ENCODE results near the gene RPL29.

Gene RPL29

DNA sequence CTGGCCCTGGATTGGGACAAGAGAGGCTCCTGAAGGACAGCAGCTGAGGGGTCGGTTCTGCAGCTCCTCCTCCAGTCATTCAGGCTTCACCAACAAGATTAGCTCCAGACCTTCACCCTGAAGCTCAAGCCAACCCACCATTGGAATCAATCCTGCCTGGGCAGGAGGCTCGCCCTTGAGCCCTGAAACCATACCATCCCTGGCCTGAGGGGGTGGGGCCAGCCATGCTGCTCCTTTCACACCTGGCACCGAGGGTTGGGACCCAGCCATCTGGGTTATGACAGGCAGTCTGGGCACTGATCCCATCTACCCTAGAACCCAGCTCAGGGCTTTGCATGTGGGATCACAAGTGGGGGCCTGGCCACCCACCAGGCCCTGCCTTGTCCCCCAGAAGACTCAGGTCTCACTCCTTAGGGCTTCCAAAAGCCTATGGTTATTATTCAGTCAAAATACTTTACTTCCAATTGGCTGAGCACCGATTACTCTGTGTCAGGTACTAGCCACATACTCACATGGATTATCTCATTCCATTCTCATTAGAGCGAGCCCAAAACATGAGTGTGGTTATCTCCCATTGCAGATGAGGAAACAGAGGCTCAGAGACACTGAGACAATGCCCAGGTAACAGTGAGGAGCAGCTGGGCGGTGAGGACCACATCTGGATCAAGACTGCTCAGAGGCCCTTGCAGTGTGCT is 24.9 kb downstream of the RPL29 start:
- no peaks in the 10 kb centered on the region for H3K9me3 ChIP-seq (ENCODE audit: control insufficient read depth, low read length)
- H3K4me1 ChIP-seq (ENCODE audit: control insufficient read depth, insufficient read depth, low read length, poor library complexity, severe bottlenecking), result peaks cover 33% of the 10 kb centered on the region
- H3K36me3 ChIP-seq (ENCODE audit: control insufficient read depth, insufficient read depth, low read length), result peaks cover under 1% of the 10 kb centered on the region
- no peak overlapping the region for H3K27ac ChIP-seq (ENCODE audit: low read depth, low read length, severe bottlenecking)
- H3K4me3 ChIP-seq (ENCODE audit: extremely low read depth, insufficient read depth, low read length, poor library complexity, severe bottlenecking), result no peak overlapping the region
- 95% methylated on average over 4 to 6 of the region's 6 CpGs for WGBS, 2 experiments (ENCODE audit: insufficient coverage in 2 of 2)

DNA sequence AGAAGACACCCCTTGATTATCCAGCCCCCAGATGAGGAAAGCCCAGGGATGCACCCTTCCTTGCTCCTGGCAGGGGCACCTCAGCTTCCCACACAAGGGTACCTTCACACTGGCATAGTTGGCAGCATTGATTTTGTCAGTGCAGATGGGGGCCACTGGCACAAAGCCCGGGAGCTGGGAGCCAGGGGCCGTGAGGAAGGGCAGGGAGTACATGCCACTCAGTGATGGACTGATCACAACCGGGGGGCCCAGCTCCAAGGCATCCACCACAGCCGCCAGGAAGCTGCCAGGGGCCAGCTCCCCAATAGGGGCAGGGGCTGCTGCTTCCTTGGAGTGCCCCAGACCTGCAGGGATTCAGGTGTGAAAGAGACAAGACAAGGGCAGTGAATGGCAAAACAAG is 25.9 kb downstream of the RPL29 start:
- H3K27ac ChIP-seq (ENCODE audit: low read depth, low read length, severe bottlenecking), result no peak overlapping the region
- H3K4me1 ChIP-seq (ENCODE audit: control insufficient read depth, insufficient read depth, low read length, poor library complexity, severe bottlenecking), result peaks cover 31% of the 10 kb centered on the region
- WGBS, 2 experiments (ENCODE audit: insufficient coverage in 2 of 2), result 88 to 94% methylated on average over 4 of the region's 4 CpGs
- H3K9me3 ChIP-seq (ENCODE audit: control insufficient read depth, low read length), result no peaks in the 10 kb centered on the region
- H3K4me3 ChIP-seq (ENCODE audit: extremely low read depth, insufficient read depth, low read length, poor library complexity, severe bottlenecking), result no peak overlapping the region
- H3K36me3 ChIP-seq (ENCODE audit: control insufficient read depth, insufficient read depth, low read length), result peaks cover 8% of the 10 kb centered on the region

- WGBS, 2 experiments (ENCODE audit: insufficient coverage in 2 of 2), result 76 to 84% methylated on average over 4 to 6 of the region's 6 CpGs
- H3K36me3 ChIP-seq (ENCODE audit: control insufficient read depth, insufficient read depth, low read length), result peaks cover 11% of the 10 kb centered on the region
- H3K4me3 ChIP-seq (ENCODE audit: extremely low read depth, insufficient read depth, low read length, poor library complexity, severe bottlenecking), result no peak overlapping the region
- peaks cover 28% of the 10 kb centered on the region for H3K4me1 ChIP-seq (ENCODE audit: control insufficient read depth, insufficient read depth, low read length, poor library complexity, severe bottlenecking)
- H3K9me3 ChIP-seq (ENCODE audit: control insufficient read depth, low read length), result no peaks in the 10 kb centered on the region
- H3K27ac ChIP-seq (ENCODE audit: low read depth, low read length, severe bottlenecking), result peak overlapping the region; percentile 93
Measured at GRCh38 chr3:51968883-51969678, 26.6 kb downstream of the RPL29 start.

- H3K9me3 ChIP-seq (ENCODE audit: control insufficient read depth, low read length), result no peaks in the 10 kb centered on the region
- H3K27ac ChIP-seq (ENCODE audit: low read depth, low read length, severe bottlenecking), result peak overlapping the region; percentile 93
- WGBS, 2 experiments (ENCODE audit: insufficient coverage in 2 of 2), result 30 to 33% methylated on average over 2 of the region's 11 CpGs
- H3K4me1 ChIP-seq (ENCODE audit: control insufficient read depth, insufficient read depth, low read length, poor library complexity, severe bottlenecking), result peaks cover 29% of the 10 kb centered on the region
- H3K36me3 ChIP-seq (ENCODE audit: control insufficient read depth, insufficient read depth, low read length), result peaks cover 11% of the 10 kb centered on the region
- peak overlapping the region; percentile 64 for H3K4me3 ChIP-seq (ENCODE audit: extremely low read depth, insufficient read depth, low read length, poor library complexity, severe bottlenecking)
Measured at GRCh38 chr3:51968170-51968775, 27.4 kb downstream of the RPL29 start.

GRCh38 chr3:51967384-51968169 is 28.1 kb downstream of the RPL29 start, which contains the start of gene PCBP4:
Gene PCBP4 (minus strand): TSS chr3:51967454. CDS start chr3:51961240, 6,214 bp downstream.
- H3K27ac ChIP-seq (ENCODE audit: low read depth, low read length, severe bottlenecking), result peak within 1 kb of the TSS; percentile 93
- H3K4me1 ChIP-seq (ENCODE audit: control insufficient read depth, insufficient read depth, low read length, poor library complexity, severe bottlenecking), result peaks cover 29% of the 10 kb centered on the region
- H3K36me3 ChIP-seq (ENCODE audit: control insufficient read depth, insufficient read depth, low read length), result peaks cover 11% of the 10 kb centered on the region
- H3K4me3 ChIP-seq (ENCODE audit: extremely low read depth, insufficient read depth, low read length, poor library complexity, severe bottlenecking), result peak within 1 kb of the TSS; percentile 64
- H3K9me3 ChIP-seq (ENCODE audit: control insufficient read depth, low read length), result no peaks in the 10 kb centered on the region
- 0% methylated on average over 36 to 40 of the region's 90 CpGs for WGBS, 2 experiments (ENCODE audit: insufficient coverage in 2 of 2)

DNA sequence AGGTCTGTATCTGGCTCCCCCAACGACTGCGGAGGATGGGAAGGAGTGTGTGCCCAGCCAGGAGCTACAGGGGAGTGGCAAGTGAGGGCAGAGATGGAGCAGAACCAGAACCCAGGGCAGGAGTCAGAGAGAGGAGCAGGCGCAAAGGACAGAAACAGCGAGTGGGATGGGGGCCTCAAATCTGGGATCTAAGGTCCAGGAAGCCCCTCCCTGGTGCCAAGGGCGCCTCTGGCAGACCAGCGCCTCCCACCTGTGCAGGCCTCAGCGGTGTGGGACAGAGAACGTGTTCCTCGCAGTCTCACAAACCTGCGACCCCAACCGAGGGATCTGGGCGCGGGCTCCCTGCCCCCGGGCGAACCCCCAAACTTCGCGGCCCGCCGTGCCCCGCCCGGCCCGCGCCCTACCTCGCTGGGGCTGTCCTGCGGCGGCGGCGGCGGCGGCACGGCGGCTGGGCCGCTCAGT is 28.7 kb downstream of the RPL29 start:
- Histone ChIP-seq H3K36me3 (ENCODE audit: control insufficient read depth, insufficient read depth, low read length) (peaks cover 11% of the 10 kb centered on the region), H3K27ac (ENCODE audit: low read depth, low read length, severe bottlenecking) (peak overlapping the region; percentile 76), H3K4me3 (ENCODE audit: extremely low read depth, insufficient read depth, low read length, poor library complexity, severe bottlenecking) (peak overlapping the region; percentile 58), H3K4me1 (ENCODE audit: control insufficient read depth, insufficient read depth, low read length, poor library complexity, severe bottlenecking) (peaks cover 29% of the 10 kb centered on the region), H3K9me3 (ENCODE audit: control insufficient read depth, low read length) (no peaks in the 10 kb centered on the region)
- 7 to 11% methylated on average over 11 to 33 of the region's 33 CpGs for WGBS, 2 experiments (ENCODE audit: insufficient coverage in 2 of 2)

DNA sequence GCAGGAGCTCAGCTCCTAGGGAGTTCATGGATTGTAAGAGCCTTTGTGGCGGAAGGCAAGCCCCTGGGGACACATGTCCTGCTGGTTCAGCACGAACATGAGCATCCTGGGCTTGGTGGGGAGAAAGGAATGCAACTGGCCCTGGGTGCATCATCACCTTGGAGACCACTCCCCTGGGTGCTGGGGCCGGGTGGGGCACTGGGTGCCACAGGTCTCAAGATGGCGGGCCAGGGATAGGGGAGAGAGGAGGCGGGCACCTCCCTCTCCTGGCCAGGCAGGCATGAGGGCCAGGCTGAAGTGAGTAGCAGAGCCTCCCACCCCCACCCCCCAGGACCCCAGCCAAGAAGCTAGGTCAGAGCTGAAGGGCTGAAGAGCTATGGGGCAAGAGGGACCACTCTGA is 29.2 kb downstream of the RPL29 start:
- H3K4me1 ChIP-seq (ENCODE audit: control insufficient read depth, insufficient read depth, low read length, poor library complexity, severe bottlenecking), result peaks cover 29% of the 10 kb centered on the region
- no peaks in the 10 kb centered on the region for H3K9me3 ChIP-seq (ENCODE audit: control insufficient read depth, low read length)
- H3K27ac ChIP-seq (ENCODE audit: low read depth, low read length, severe bottlenecking), result no peak overlapping the region
- 75 to 88% methylated on average over 2 to 4 of the region's 5 CpGs for WGBS, 2 experiments (ENCODE audit: insufficient coverage in 2 of 2)
- peak overlapping the region; percentile 58 for H3K4me3 ChIP-seq (ENCODE audit: extremely low read depth, insufficient read depth, low read length, poor library complexity, severe bottlenecking)
- H3K36me3 ChIP-seq (ENCODE audit: control insufficient read depth, insufficient read depth, low read length), result peaks cover 15% of the 10 kb centered on the region

GRCh38 chr3:51966016-51966415 is 29.7 kb downstream of the RPL29 start:
- peaks cover 19% of the 10 kb centered on the region for H3K36me3 ChIP-seq (ENCODE audit: control insufficient read depth, insufficient read depth, low read length)
- WGBS, 2 experiments (ENCODE audit: insufficient coverage in 2 of 2), result 57 to 90% methylated on average over 1 of the region's 2 CpGs
- no peaks in the 10 kb centered on the region for H3K9me3 ChIP-seq (ENCODE audit: control insufficient read depth, low read length)
- H3K4me1 ChIP-seq (ENCODE audit: control insufficient read depth, insufficient read depth, low read length, poor library complexity, severe bottlenecking), result peaks cover 28% of the 10 kb centered on the region
- H3K4me3 ChIP-seq (ENCODE audit: extremely low read depth, insufficient read depth, low read length, poor library complexity, severe bottlenecking), result peak overlapping the region; percentile 58
- H3K27ac ChIP-seq (ENCODE audit: low read depth, low read length, severe bottlenecking), result no peak overlapping the region

DNA sequence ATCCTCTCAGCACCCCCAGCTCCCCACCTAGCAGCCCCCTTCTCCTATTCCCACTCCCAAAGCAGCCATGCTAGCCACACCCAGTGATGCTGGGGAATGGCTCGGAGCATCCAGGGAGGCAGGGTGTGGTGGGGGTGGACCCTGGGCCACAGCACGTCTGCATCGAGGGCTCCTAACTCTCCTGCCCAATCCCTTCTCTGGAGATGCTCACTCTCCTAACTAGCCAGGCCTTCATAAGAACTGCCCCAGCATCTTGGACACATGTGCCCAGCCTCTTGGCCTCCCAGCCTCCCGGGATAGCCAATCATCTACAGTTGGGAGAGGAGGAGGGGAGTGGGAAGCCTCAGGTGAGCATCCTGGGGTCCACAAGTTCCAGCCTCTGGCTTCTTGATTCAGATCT is 31.2 kb downstream of the RPL29 start:
- Histone ChIP-seq H3K4me3 (ENCODE audit: extremely low read depth, insufficient read depth, low read length, poor library complexity, severe bottlenecking) (no peak overlapping the region), H3K27ac (ENCODE audit: low read depth, low read length, severe bottlenecking) (no peak overlapping the region), H3K4me1 (ENCODE audit: control insufficient read depth, insufficient read depth, low read length, poor library complexity, severe bottlenecking) (peaks cover 26% of the 10 kb centered on the region), H3K9me3 (ENCODE audit: control insufficient read depth, low read length) (no peaks in the 10 kb centered on the region), H3K36me3 (ENCODE audit: control insufficient read depth, insufficient read depth, low read length) (peaks cover 34% of the 10 kb centered on the region)
- WGBS, 2 experiments (ENCODE audit: insufficient coverage in 2 of 2), result 64% methylated on average over 4 of the region's 4 CpGs; no CpG with 5 or more reads in 1 of the 2 experiments

- H3K4me1 ChIP-seq (ENCODE audit: control insufficient read depth, insufficient read depth, low read length, poor library complexity, severe bottlenecking), result peaks cover 26% of the 10 kb centered on the region
- no peak overlapping the region for H3K4me3 ChIP-seq (ENCODE audit: extremely low read depth, insufficient read depth, low read length, poor library complexity, severe bottlenecking)
- no peaks in the 10 kb centered on the region for H3K9me3 ChIP-seq (ENCODE audit: control insufficient read depth, low read length)
- 58 to 67% methylated on average over 8 to 10 of the region's 12 CpGs for WGBS, 2 experiments (ENCODE audit: insufficient coverage in 2 of 2)
- H3K36me3 ChIP-seq (ENCODE audit: control insufficient read depth, insufficient read depth, low read length), result peaks cover 39% of the 10 kb centered on the region
- H3K27ac ChIP-seq (ENCODE audit: low read depth, low read length, severe bottlenecking), result no peak overlapping the region
Measured at GRCh38 chr3:51963951-51964451, 31.7 kb downstream of the RPL29 start.

All from mesodermal cell (in vitro differentiated cells).